Breast epithelium (tissue), 4 donors: ENCODE measurements around the gene SEC14L5. TPM values are rescaled to one million over a fixed set of nuclear protein-coding genes. Genes with fewer than 3 reads are reported as not detected.
A peak's percentile ranks its signal among the peaks of the same experiment; 100 is the strongest.

Experiments
- DNase-seq, 2 donors: peaks; one replicate each; pipeline ENCODE4 v3.0.0-alpha.2; 2019; ENCODE audit warnings: low spot score in 2 of 2
- H3K27ac ChIP-seq, 2 donors: fragments of 200-600 bp; sonication (generic) in 1 of 2; one replicate each; pipeline ENCODE4 v1.5.1; 2016 to 2019; ENCODE audit warnings: mild to moderate bottlenecking in 1 of 2
- H3K27me3 ChIP-seq, 2 donors: fragments of 200-600 bp; sonication (generic) in 1 of 2; one replicate each; pipeline versions ENCODE4 v1.5.1 to v1.6.0; 2017 to 2019; ENCODE audit warnings: control low read depth in 1 of 2, mild to moderate bottlenecking in 1 of 2
- H3K36me3 ChIP-seq: fragments of 200-600 bp; one replicate; pipeline ENCODE4 v1.5.1; 2019
- H3K4me1 ChIP-seq, 2 donors: fragments of 200-600 bp; sonication (generic); one replicate each; pipeline ENCODE4 v1.5.1; 2016 to 2019; ENCODE audit warnings: control low read depth in 1 of 2
- H3K4me3 ChIP-seq, 3 donors: fragments of 200-600 bp; sonication (generic); 1 replicate in 2 of 3; 2 replicates in 1 of 3; pipeline ENCODE4 v1.5.1; 2016 to 2019; ENCODE audit warnings: mild to moderate bottlenecking in 3 of 3, moderate library complexity in 2 of 3
- H3K9me3 ChIP-seq, 2 donors: fragments of 200-600 bp; sonication (generic) in 1 of 2; one replicate each; pipeline ENCODE4 v1.5.1; 2016 to 2019; ENCODE audit warnings: control low read depth in 1 of 2
- CTCF ChIP-seq, 3 donors: fragments of 450-650 bp; IDR thresholded peaks; one replicate each; pipeline ENCODE4 v1.5.1; 2016 to 2017; ENCODE audit warnings: antibody characterized with exemption in 3 of 3, mild to moderate bottlenecking in 3 of 3, moderate library complexity in 3 of 3
- POLR2A ChIP-seq: fragments of 450-650 bp; IDR thresholded peaks from one replicate; pipeline ENCODE4 v1.6.1; 2016; ENCODE audit warnings: antibody characterized with exemption, mild to moderate bottlenecking, moderate library complexity
- POLR2AphosphoS5 ChIP-seq, 3 donors: sonication (generic); formaldehyde crosslinking; IDR thresholded peaks; one replicate each; pipeline ENCODE4 v1.6.1; 2017; ENCODE audit warnings: antibody characterized with exemption in 3 of 3
- intact Hi-C: fragments of 100-400 bp; cut with DNase I; formaldehyde crosslinking; loops from one replicate; pipeline ENCODE4 v1.15.1; 2023; ENCODE audit warnings: low total_unique reads
- total RNA-seq, 3 donors: library from RNA; depleted of rRNA; stranded (reverse); fragments of >200 nt; gene quantifications; one replicate each; pipeline ENCODE4 v1.1.0, GENCODE V29; 2016

Gene SEC14L5
- total RNA-seq, 3 donors from 2014 or later, result 0.33 to 1.3 (median 0.59) TPM

DNA sequence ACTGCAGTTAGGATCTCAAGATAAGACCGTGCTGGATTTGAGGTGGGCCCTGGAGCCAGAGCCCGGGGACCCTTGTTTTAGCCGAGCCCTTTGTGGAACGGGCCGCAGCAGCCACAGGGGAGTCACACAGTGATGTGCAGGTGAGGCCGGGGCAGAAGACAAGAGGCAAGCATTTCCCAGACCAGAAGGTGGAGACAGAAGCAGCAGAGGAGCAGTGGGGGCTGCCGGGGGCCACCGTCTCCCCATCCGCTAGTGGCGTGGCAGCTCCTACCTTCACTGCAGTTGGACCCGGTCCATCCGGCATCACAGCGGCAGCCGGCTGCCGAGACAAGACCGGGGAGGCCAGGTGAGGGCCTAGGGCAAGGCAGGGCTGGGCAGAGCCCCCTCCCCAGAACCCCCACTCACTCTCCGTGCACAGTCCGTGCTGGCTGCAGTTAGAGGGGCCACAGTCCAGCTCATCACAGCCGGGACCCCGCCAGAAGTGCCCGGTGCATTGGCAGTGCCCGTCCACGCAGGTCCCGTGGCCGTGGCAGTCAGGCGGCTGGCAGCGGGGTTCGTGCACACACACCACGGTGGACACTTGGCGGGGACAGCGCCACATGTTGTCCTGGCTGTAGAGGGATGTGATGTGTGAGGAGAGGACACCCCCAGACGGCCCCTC is 69.6 kb downstream of the SEC14L5 start:
- Histone ChIP-seq H3K4me1 (no peaks in the 10 kb centered on the region), H3K36me3 (no peaks in the 10 kb centered on the region), H3K27me3 (no peaks in the 10 kb centered on the region), H3K27ac (no peak overlapping the region), H3K4me3 (no peak overlapping the region), H3K9me3 (no peaks in the 10 kb centered on the region)
- intact Hi-C loops, result no loop called here
- no peak for DNase-seq
- TF ChIP-seq CTCF (IDR thresholded peaks at IDR 0.05), result no peak
- no peak for TF ChIP-seq POLR2AphosphoS5 (IDR thresholded peaks at IDR 0.05)
- no peak for TF ChIP-seq POLR2A

DNA sequence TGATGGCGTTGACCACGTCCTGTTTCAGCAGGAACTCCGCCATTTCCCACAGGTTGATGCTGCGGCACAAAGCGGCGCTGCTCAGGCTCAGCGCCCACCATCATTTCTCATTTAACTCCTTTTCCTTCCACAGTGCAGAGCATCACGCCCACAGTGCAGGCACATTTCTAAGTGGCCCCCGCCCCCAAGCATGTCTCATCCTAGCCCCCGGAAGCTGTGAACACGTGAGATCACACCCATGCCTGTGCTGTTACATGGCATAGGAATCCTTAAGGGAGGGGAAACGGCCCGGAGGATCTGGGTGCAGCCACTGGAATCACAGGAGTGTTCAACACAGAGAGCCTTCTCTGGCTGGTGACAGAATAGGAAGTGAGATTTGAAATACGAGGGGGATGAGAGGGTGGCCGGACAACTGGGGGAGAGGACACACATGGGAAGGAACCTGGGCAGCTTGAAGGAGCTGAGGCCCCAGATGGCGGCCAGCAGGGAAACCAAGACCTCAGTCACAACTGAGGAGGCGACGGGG is 70.9 kb downstream of the SEC14L5 start:
- intact Hi-C loops, result no loop called here
- TF ChIP-seq CTCF (IDR thresholded peaks at IDR 0.05), result no peak
- TF ChIP-seq POLR2A, result no peak
- no peak for TF ChIP-seq POLR2AphosphoS5 (IDR thresholded peaks at IDR 0.05)
- Histone ChIP-seq H3K27me3 (no peaks in the 10 kb centered on the region), H3K36me3 (no peaks in the 10 kb centered on the region), H3K27ac (no peak overlapping the region), H3K4me1 (no peaks in the 10 kb centered on the region), H3K4me3 (no peak overlapping the region), H3K9me3 (no peaks in the 10 kb centered on the region)
- DNase-seq, result no peak

GRCh38 chr16:5030251-5030870 is 72.2 kb downstream of the SEC14L5 start:
- no peaks in the 10 kb centered on the region for H3K9me3 ChIP-seq
- no peak for DNase-seq
- intact Hi-C loops, result no loop called here
- H3K27ac ChIP-seq, result no peak overlapping the region
- TF ChIP-seq POLR2A (no peak), POLR2AphosphoS5 (IDR thresholded peaks at IDR 0.05) (no peak), CTCF (IDR thresholded peaks at IDR 0.05) (no peak)
- H3K36me3 ChIP-seq, result no peaks in the 10 kb centered on the region
- H3K27me3 ChIP-seq, result no peaks in the 10 kb centered on the region
- no peak overlapping the region for H3K4me3 ChIP-seq
- no peaks in the 10 kb centered on the region for H3K4me1 ChIP-seq

DNA sequence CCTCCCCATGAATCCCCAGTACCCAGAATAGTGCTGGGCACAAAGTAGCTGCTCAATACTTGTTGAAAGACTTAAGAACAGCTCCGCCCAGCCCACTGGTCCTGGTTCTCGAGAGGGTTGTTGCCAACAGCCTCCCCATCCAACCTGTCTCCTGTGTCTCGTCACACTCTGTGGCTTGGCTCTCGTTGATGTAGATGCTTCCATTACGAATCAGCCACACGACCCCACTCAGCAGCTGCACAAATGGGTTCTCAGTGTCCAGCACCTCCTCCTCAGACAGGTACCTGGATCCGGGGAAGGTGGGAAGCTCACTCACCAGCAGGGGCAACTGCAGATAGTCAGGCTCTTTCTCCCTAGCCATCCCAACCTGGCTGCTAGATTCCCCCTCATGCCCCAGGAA is 73.5 kb downstream of the SEC14L5 start:
- no peak overlapping the region for H3K4me3 ChIP-seq
- no peaks in the 10 kb centered on the region for H3K36me3 ChIP-seq
- intact Hi-C loops, result no loop called here
- no peaks in the 10 kb centered on the region for H3K4me1 ChIP-seq
- H3K27ac ChIP-seq, result no peak overlapping the region
- H3K27me3 ChIP-seq, result no peaks in the 10 kb centered on the region
- no peak for TF ChIP-seq POLR2A
- TF ChIP-seq POLR2AphosphoS5 (IDR thresholded peaks at IDR 0.05), result no peak
- no peak for TF ChIP-seq CTCF (IDR thresholded peaks at IDR 0.05)
- DNase-seq, result no peak
- H3K9me3 ChIP-seq, result no peaks in the 10 kb centered on the region

DNA sequence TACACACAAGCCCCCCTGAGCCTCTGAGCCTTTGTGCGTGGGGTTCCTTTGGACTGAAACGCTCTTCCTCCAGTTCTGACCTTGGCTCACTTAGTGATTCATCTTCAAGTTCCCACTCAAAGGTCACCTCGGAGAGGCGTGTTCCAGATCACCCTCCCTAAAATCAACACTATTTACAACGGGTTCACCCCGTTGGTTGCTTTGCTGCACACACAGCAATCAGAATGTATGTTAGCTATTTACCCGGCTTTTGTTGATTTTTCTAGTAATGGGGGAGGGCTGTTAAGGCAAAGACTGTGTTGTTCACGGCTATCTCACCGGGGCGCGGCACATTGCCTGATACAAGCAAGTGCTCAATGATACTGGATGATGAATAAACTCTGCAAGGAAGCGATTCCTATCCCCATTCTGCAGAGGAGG is 74.6 kb downstream of the SEC14L5 start:
- TF ChIP-seq CTCF (IDR thresholded peaks at IDR 0.05) (no peak), POLR2AphosphoS5 (IDR thresholded peaks at IDR 0.05) (no peak), POLR2A (no peak)
- intact Hi-C loops, result no loop called here
- Histone ChIP-seq H3K36me3 (no peaks in the 10 kb centered on the region), H3K4me1 (no peaks in the 10 kb centered on the region), H3K27ac (no peak overlapping the region), H3K9me3 (no peaks in the 10 kb centered on the region), H3K27me3 (no peaks in the 10 kb centered on the region), H3K4me3 (peak overlapping the region; percentile 65 to 99 (median 88))
- no peak for DNase-seq
